GM19099 (cell line): Measurements from ENCODE around the gene CACNA1D.

Experiments used
- POLR2A ChIP-seq: IDR thresholded peaks from 3 replicates; pipeline ENCODE4 v1.6.1; 2011; ENCODE audit warnings: low read depth; ENCODE audit not compliant: insufficient read length; ENCODE audit errors: extremely low read depth

Gene CACNA1D

GRCh38 chr3:53813876-53814275 lies 319.5 kb downstream of the CACNA1D start:
- no peak for TF ChIP-seq POLR2A

DNA sequence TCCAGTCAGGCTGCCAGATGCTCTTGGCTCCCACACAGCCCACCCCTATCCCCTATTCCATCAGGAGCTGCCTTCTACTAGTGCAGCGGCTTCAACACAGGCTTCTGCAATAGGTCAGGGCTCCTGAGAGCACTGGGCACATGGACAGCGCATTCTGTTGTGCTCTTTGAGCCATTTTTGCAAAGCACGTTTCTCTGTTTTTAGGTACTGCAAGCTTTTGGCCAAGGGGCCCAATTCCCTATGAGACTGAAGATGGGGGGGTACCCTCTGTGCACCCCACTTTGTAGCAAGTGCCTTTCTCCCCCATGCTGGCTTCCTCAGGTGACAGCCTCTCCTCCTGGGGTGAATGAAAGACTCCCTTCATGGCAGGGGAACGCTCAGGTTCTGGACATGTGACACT lies 320.7 kb downstream of the CACNA1D start:
- TF ChIP-seq POLR2A, result no peak

DNA sequence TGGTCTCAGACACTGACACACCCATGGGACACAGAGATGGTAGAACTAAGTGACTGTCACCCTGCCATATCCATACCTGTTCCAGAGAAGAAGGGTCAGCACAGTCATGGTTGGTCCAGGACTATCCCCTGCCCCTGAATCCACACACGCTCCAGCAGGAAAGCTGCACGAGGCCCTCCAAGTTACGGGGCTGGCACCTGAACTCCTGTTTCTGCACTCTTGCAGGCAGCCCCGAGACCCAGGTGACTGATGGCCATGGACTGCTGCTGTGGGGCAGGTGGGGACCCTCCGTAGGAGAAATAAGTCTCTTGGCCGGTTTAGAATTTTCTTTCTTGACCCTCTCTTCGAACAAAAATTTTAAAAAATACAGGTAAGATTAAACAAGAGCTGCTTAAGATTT lies 321.2 kb downstream of the CACNA1D start:
- TF ChIP-seq POLR2A, result no peak

DNA sequence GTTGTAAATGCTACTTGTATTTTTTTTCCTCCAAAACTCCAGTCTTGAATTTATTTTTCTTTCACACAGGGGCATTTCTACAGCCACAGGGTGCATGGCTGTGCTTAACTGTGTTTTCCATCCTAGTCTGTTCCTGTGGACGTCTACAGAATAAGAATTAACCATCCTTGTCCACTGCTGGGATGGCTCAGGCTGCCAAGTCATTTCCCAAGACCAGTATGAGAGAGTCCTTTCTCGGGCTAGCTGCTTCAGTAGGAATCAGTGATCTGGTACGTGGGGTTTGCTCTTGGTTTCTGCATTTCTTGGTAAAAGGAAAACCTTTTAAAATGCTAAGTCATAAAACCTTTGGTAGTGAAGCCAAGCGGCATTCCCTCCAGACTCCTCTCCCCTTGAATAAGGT lies 322.0 kb downstream of the CACNA1D start:
- TF ChIP-seq POLR2A, result no peak

GRCh38 chr3:53817211-53817610 lies 322.8 kb downstream of the CACNA1D start:
- no peak for TF ChIP-seq POLR2A

- no peak for TF ChIP-seq POLR2A
These were observed 323.4 kb downstream of the CACNA1D start for GRCh38 chr3:53817809-53818208.

GRCh38 chr3:53818221-53819162 lies 324.1 kb downstream of the CACNA1D start:
- TF ChIP-seq POLR2A, result no peak

DNA sequence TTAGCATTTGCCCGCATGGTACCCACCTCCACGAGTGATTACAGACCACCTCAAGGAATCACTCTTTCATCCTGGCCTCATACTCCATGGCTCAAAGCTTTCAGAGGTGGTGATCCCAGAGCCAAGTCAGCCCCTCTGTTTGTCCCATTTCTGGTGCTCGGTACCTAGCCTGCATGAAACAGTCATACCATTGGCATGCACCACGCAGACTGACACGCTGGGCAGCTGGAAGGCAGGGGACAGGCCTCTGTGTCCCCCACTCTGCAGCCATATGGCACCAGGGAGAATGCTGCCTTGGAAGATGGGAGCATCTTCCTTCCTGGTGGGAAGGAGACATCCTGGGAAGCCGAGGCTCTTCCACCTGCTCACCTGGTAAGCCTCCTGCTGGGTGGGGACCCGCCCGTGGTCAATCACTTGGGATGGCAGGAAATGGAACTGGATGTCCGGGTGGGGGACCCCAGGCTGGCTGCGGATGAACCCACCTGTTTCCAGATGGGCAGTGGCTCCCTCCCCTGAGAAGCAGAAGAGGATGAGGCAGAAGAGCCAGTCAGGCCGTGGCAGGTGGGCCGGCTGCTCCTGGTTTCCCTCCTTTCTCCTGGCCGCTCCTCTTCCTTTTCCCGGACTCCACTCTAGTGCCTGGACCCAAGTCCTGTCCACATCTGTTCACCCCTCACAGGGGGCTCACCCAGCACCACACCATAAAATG lies 324.9 kb downstream of the CACNA1D start:
- no peak for TF ChIP-seq POLR2A

DNA sequence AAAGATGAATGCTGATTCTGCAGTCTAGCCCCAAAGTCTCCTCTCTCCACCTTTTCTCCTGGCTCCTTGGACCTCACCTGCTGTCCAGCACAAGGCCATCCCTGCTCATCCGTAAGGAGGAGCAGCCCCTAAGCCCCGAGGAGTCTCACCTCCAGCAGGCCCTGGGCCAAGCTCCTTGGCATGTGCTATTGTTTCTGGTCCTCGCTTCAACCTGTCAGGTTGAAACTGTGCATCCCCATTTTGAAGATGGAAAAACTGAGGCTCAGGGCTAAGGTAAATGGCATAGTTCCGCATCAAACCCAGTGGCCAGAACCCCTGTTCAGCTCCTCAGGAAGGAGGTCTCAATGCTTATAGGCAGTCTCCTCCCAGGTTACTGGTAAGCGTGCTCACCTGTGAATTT lies 325.7 kb downstream of the CACNA1D start:
- no peak for TF ChIP-seq POLR2A

- no peak for TF ChIP-seq POLR2A
These were observed 326.6 kb downstream of the CACNA1D start for GRCh38 chr3:53820756-53821580.

GRCh38 chr3:53821631-53822121 lies 327.3 kb downstream of the CACNA1D start:
- TF ChIP-seq POLR2A, result no peak

DNA sequence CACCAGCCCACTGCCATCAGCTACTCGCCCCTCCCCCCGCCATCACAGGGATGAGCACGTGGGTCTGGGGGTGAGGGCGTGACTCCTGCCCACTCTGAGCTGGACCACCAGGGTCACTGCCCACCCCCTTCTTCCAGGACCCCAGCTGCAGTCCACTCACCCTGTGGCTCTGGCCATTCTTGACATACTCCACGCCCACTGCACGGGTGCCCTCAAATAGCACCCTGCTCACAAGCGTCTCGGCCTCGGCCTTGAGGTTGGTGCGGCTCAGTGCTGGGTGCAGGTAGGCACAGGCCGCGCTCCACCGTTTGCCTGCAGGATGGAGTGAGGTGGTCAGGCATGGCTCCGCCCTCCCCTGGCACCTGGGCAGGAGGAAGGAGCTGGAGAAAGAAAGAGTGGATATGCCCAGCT lies 327.9 kb downstream of the CACNA1D start:
- TF ChIP-seq POLR2A, result no peak

DNA sequence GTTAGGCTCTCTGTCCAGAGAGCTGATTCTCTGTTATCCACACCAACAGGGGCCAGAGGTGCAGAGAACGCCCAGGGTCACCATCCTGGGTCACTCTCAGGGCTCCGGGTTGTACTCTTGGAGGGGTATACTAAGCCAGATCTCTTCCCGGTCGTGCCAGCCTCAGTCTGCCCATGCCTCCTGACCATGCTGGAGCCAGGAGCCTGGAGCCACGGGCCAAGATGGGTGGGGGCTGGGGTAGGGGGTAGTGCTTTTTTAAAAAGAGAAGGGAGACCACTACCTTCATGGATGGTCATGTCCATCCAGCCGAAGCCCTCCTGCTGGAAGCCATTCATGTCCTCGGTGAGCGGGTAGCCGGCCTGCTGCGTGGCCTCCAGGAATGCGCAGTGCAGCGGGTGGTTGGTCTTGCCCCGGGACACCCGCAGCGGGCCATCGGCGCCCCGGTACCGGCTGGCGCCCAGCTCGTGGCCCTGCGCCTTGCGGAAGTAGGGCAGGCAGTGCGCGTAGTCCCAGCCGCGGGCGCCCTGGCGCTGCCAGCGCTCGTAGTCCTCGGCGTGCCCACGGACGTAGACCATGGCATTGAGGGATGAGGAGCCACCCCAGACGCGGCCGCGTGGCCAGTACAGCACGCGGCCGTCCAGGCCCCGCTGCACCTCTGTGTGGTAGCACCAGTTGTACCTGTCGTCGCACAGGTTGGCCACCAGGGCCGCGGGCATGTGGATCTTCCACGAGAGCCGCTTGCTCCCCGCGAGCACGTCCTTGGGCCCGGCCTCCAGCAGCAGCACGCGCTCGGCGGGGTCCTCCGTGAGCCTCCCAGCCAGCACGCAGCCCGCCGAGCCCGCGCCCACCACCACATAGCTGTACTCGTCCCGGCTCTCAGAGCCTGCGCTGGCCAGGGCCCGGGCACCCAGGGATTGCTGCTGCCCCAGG lies 328.9 kb downstream of the CACNA1D start:
- no peak for TF ChIP-seq POLR2A
